ENCODE data around the gene SRM. TPM values are rescaled to one million over a fixed set of nuclear protein-coding genes. Genes with fewer than 3 reads are reported as not detected.

SRM gene
- total RNA-seq, 1 donor from 2014 or later: 92.6 TPM

GRCh38 chr1:11058595-11059154 is 1.1 kb downstream of the SRM start:
- Mint-ChIP-seq H3K9me3 (no peaks in the 10 kb centered on the region), H3K36me3 (no peaks in the 10 kb centered on the region), H3K27ac (peak overlapping the region; percentile 80), H3K4me1 (ENCODE audit: unreplicated experiment) (peaks cover 11% of the 10 kb centered on the region), H3K27me3 (no peaks in the 10 kb centered on the region), H3K4me3 (peak overlapping the region; percentile 97)
- no peak for TF ChIP-seq CTCF (conservative IDR thresholded peaks at IDR 0.05)
- DNase-seq (ENCODE audit: extremely low spot score, unreplicated experiment): no peak

GRCh38 chr1:11058026-11058425 is 1.8 kb downstream of the SRM start:
- Mint-ChIP-seq H3K4me3 (peak overlapping the region; percentile 76), H3K9me3 (no peaks in the 10 kb centered on the region), H3K27me3 (no peaks in the 10 kb centered on the region), H3K27ac (no peak overlapping the region), H3K36me3 (no peaks in the 10 kb centered on the region), H3K4me1 (ENCODE audit: unreplicated experiment) (peaks cover 11% of the 10 kb centered on the region)
- no peak for TF ChIP-seq CTCF (conservative IDR thresholded peaks at IDR 0.05)
- DNase-seq (ENCODE audit: extremely low spot score, unreplicated experiment): no peak

GRCh38 chr1:11057477-11057876 is 2.3 kb downstream of the SRM start:
- DNase-seq (ENCODE audit: extremely low spot score, unreplicated experiment): no peak
- TF ChIP-seq CTCF (conservative IDR thresholded peaks at IDR 0.05): no peak
- Mint-ChIP-seq H3K27me3 (no peaks in the 10 kb centered on the region), H3K4me3 (peak overlapping the region; percentile 51), H3K9me3 (no peaks in the 10 kb centered on the region), H3K27ac (no peak overlapping the region), H3K36me3 (no peaks in the 10 kb centered on the region), H3K4me1 (ENCODE audit: unreplicated experiment) (peaks cover 11% of the 10 kb centered on the region)

- Mint-ChIP-seq H3K36me3 (no peaks in the 10 kb centered on the region), H3K27ac (no peak overlapping the region), H3K4me1 (ENCODE audit: unreplicated experiment) (peaks cover 11% of the 10 kb centered on the region), H3K9me3 (no peaks in the 10 kb centered on the region), H3K27me3 (no peaks in the 10 kb centered on the region), H3K4me3 (no peak overlapping the region)
- TF ChIP-seq CTCF (conservative IDR thresholded peaks at IDR 0.05): no peak
- DNase-seq (ENCODE audit: extremely low spot score, unreplicated experiment): no peak
Observed at GRCh38 chr1:11056504-11056903, 3.3 kb downstream of the SRM start.

GRCh38 chr1:11055676-11056075 is 4.1 kb downstream of the SRM start:
- no peak for TF ChIP-seq CTCF (conservative IDR thresholded peaks at IDR 0.05)
- Mint-ChIP-seq H3K4me1 (ENCODE audit: unreplicated experiment) (peaks cover 6% of the 10 kb centered on the region), H3K9me3 (no peaks in the 10 kb centered on the region), H3K4me3 (no peak overlapping the region), H3K36me3 (no peaks in the 10 kb centered on the region), H3K27me3 (no peaks in the 10 kb centered on the region), H3K27ac (no peak overlapping the region)
- DNase-seq (ENCODE audit: extremely low spot score, unreplicated experiment): no peak

- Mint-ChIP-seq H3K4me3 (no peak overlapping the region), H3K27ac (no peak overlapping the region), H3K36me3 (no peaks in the 10 kb centered on the region), H3K4me1 (ENCODE audit: unreplicated experiment) (peaks cover 3% of the 10 kb centered on the region), H3K27me3 (no peaks in the 10 kb centered on the region), H3K9me3 (no peaks in the 10 kb centered on the region)
- TF ChIP-seq CTCF (conservative IDR thresholded peaks at IDR 0.05): no peak
- DNase-seq (ENCODE audit: extremely low spot score, unreplicated experiment): no peak
Observed at GRCh38 chr1:11054666-11055065, 5.2 kb downstream of the SRM start.
